Progenitor cell of endocrine pancreas (in vitro differentiated cells): Measurements from ENCODE around the gene DPP10. TPM values are rescaled to one million over a fixed set of nuclear protein-coding genes. Genes with fewer than 3 reads are reported as not detected.

Experiments
- DNase-seq: peaks from one replicate; pipeline ENCODE4 v3.0.0; 2021; ENCODE audit warnings: low spot score; ENCODE audit not compliant: unreplicated experiment
- H3K27ac Mint-ChIP-seq: 2 replicates; pipeline ENCODE4 v1.8.0; 2021; ENCODE audit warnings: mild to moderate bottlenecking, moderate library complexity, mixed read lengths
- H3K27me3 Mint-ChIP-seq: 2 replicates; pipeline ENCODE4 v1.8.0; 2021; ENCODE audit warnings: mixed read lengths
- H3K36me3 Mint-ChIP-seq: 2 replicates; pipeline ENCODE4 v1.8.0; 2022; ENCODE audit warnings: mixed read lengths; ENCODE audit not compliant: insufficient read depth
- H3K4me1 Mint-ChIP-seq: 2 replicates; pipeline ENCODE4 v1.8.0; 2021; ENCODE audit warnings: low read depth, mixed read lengths
- H3K4me3 Mint-ChIP-seq: 2 replicates; pipeline ENCODE4 v1.8.0; 2021; ENCODE audit warnings: low read depth, mild to moderate bottlenecking, moderate library complexity, mixed read lengths
- H3K9me3 Mint-ChIP-seq: 2 replicates; pipeline ENCODE4 v1.8.0; 2021; ENCODE audit warnings: low read depth, mixed read lengths
- CTCF ChIP-seq: fragments of 200-600 bp; sonication (generic); IDR thresholded peaks from one replicate; pipeline ENCODE4 v1.5.0; 2021; ENCODE audit warnings: antibody characterized with exemption, mild to moderate bottlenecking; ENCODE audit not compliant: unreplicated experiment
- total RNA-seq: library from RNA; stranded (reverse); gene quantifications from 2 replicates; pipeline ENCODE4 v1.2.1, GENCODE V29; 2021

Gene DPP10
- total RNA-seq, 1 donor from 2014 or later = 44.6 TPM

GRCh38 chr2:115194623-115195022, 752.2 kb downstream of the DPP10 start:
- DNase-seq = no peak
- no peak for TF ChIP-seq CTCF
- H3K9me3 Mint-ChIP-seq = peaks cover 3% of the 10 kb centered on the region

GRCh38 chr2:115196587-115196986, 754.1 kb downstream of the DPP10 start:
- TF ChIP-seq CTCF = no peak
- Mint-ChIP-seq H3K4me1 (peaks cover 3% of the 10 kb centered on the region), H3K27ac (no peak overlapping the region), H3K4me3 (no peak overlapping the region), H3K27me3 (no peaks in the 10 kb centered on the region), H3K9me3 (no peaks in the 10 kb centered on the region), H3K36me3 (no peaks in the 10 kb centered on the region)
- no peak for DNase-seq

More at GRCh38 chr2:115194623-115195022, 752.2 kb downstream of the DPP10 start:
- Mint-ChIP-seq H3K27me3 (no peaks in the 10 kb centered on the region), H3K27ac (no peak overlapping the region), H3K36me3 (peaks cover 3% of the 10 kb centered on the region), H3K4me3 (no peak overlapping the region), H3K4me1 (no peaks in the 10 kb centered on the region)

GRCh38 chr2:115199966-115200365, 757.5 kb downstream of the DPP10 start:
- Mint-ChIP-seq H3K9me3 (peaks cover 5% of the 10 kb centered on the region), H3K4me1 (peaks cover 3% of the 10 kb centered on the region), H3K27ac (no peak overlapping the region), H3K36me3 (peaks cover 3% of the 10 kb centered on the region), H3K4me3 (no peak overlapping the region), H3K27me3 (no peaks in the 10 kb centered on the region)
- no peak for DNase-seq
- TF ChIP-seq CTCF = no peak

- no peak for TF ChIP-seq CTCF
- H3K27ac Mint-ChIP-seq = no peak overlapping the region
- DNase-seq = no peak
- peaks cover 12% of the 10 kb centered on the region for H3K9me3 Mint-ChIP-seq
- H3K27me3 Mint-ChIP-seq = no peaks in the 10 kb centered on the region
- H3K4me3 Mint-ChIP-seq = no peak overlapping the region
- H3K36me3 Mint-ChIP-seq = peaks cover 7% of the 10 kb centered on the region
- peaks cover 4% of the 10 kb centered on the region for H3K4me1 Mint-ChIP-seq
Observed at GRCh38 chr2:115201386-115201785, 758.9 kb downstream of the DPP10 start.

- Mint-ChIP-seq H3K27ac (peak overlapping the region; percentile 70), H3K4me1 (peaks cover 27% of the 10 kb centered on the region), H3K36me3 (peaks cover 10% of the 10 kb centered on the region), H3K4me3 (no peak overlapping the region), H3K9me3 (peaks cover 12% of the 10 kb centered on the region), H3K27me3 (no peaks in the 10 kb centered on the region)
- no peak for TF ChIP-seq CTCF
- DNase-seq = no peak
Observed at GRCh38 chr2:115208493-115209164, 766.2 kb downstream of the DPP10 start.
